ENCODE data around the gene DDX3X. TPM values are rescaled to one million over a fixed set of nuclear protein-coding genes. Genes with fewer than 3 reads are reported as not detected.

The DDX3X gene
- total and polyA plus RNA-seq, 2 of the 13 experiments (the other 11 are each of a cell fraction or from before 2014, with no cell fraction given): 53.5 to 239 TPM

DNA sequence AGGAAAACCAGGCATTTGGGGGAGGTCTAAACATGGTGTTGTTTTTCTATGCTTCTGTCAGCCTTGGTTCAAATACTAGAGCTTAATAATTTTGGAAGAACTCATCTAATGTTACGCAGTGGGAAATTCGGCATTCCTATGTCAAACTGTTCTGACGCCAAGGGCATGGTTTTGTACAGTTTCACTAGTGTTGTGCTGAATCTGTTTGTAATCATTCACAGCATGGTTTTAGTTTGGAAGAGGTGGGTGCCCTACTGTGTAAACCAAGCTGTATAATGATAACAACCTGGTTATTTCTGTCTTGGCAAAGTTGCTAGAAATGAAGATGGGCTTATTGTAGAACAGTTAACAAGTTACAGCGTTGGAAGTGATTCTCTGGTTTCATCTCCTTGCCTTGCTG, 5.2 kb downstream of the DDX3X start:
- BruUV-seq (replicated peaks): no TSS peak
- Histone ChIP-seq H3K4me3 (replicated peaks in 1 of 3; ENCODE audit: insufficient read depth in 1 of 3, low read depth in 2 of 3, low read length in 3 of 3) (no peak overlapping the region), H3K27ac (ENCODE audit: extremely low read length, insufficient read depth, low read length) (no peak overlapping the region), H3K27me3 (ENCODE audit: control insufficient read depth in 1 of 2, insufficient read depth in 2 of 2, low read length in 2 of 2) (no peaks in the 10 kb centered on the region; a peak in 1 of 5 replicates), H3K36me3 (replicated peaks in 1 of 2; ENCODE audit: control insufficient read depth in 1 of 2, insufficient read depth in 2 of 2, low read length in 2 of 2) (peaks cover 6 to 36% of the 10 kb centered on the region in 2 experiments; a peak in 3 of 5 replicates), H4K20me1 (ENCODE audit: insufficient read depth, low read length) (peaks cover 73% of the 10 kb centered on the region), H3K4me1 (ENCODE audit: insufficient read depth, low read length) (peaks cover 18% of the 10 kb centered on the region), H3K79me2 (ENCODE audit: insufficient read depth, low read length) (peaks cover 73% of the 10 kb centered on the region), H3K9ac (ENCODE audit: insufficient read depth, low read depth, low read length) (no peak overlapping the region), H2AFZ (ENCODE audit: low read length) (no peak overlapping the region), H3K9me3 (ENCODE audit: low read length) (no peaks in the 10 kb centered on the region), H3K4me2 (ENCODE audit: low read depth, low read length) (0 out of 2 replicates have a peak overlapping the region, but pooled peaks have one; percentile 12)
- ChIA-PET CTCF (ENCODE audit: low intra/inter-chr PET ratio, low total read pairs) (no interaction called here), POLR2A (no interaction called here)
- TF ChIP-seq GMEB1 (CRISPR knock-in tag; IDR thresholded peaks at IDR 0.05; ENCODE audit: borderline replicate concordance): no peak
- no peak for TF ChIP-seq ZNF205 (CRISPR knock-in tag; IDR thresholded peaks at IDR 0.05)
- TF ChIP-seq ZNF577 (CRISPR knock-in tag; IDR thresholded peaks at IDR 0.05; ENCODE audit: borderline replicate concordance, low read depth): no peak
- no peak for TF ChIP-seq CHCHD3 (CRISPR knock-in tag; IDR thresholded peaks at IDR 0.05)
- TF ChIP-seq U2AF1 (optimal IDR thresholded peaks at IDR 0.05; ENCODE audit: low read depth, low read length): no peak
- TF ChIP-seq ZNF256 (CRISPR knock-in tag; conservative IDR thresholded peaks at IDR 0.05): no peak
- TF ChIP-seq NFIC (IDR thresholded peaks at IDR 0.05; ENCODE audit: low read length): no peak
- TF ChIP-seq SRSF9 (IDR thresholded peaks at IDR 0.05; ENCODE audit: borderline replicate concordance, insufficient read depth, low read depth, low read length, poor library complexity, severe bottlenecking): no peak
- no peak for TF ChIP-seq NFIB (CRISPR knock-in tag; IDR thresholded peaks at IDR 0.05; ENCODE audit: borderline replicate concordance)
- TF ChIP-seq, protein P1, sequence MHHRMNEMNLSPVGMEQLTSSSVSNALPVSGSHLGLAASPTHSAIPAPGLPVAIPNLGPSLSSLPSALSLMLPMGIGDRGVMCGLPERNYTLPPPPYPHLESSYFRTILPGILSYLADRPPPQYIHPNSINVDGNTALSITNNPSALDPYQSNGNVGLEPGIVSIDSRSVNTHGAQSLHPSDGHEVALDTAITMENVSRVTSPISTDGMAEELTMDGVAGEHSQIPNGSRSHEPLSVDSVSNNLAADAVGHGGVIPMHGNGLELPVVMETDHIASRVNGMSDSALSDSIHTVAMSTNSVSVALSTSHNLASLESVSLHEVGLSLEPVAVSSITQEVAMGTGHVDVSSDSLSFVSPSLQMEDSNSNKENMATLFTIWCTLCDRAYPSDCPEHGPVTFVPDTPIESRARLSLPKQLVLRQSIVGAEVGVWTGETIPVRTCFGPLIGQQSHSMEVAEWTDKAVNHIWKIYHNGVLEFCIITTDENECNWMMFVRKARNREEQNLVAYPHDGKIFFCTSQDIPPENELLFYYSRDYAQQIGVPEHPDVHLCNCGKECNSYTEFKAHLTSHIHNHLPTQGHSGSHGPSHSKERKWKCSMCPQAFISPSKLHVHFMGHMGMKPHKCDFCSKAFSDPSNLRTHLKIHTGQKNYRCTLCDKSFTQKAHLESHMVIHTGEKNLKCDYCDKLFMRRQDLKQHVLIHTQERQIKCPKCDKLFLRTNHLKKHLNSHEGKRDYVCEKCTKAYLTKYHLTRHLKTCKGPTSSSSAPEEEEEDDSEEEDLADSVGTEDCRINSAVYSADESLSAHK (CRISPR knock-in tag; IDR thresholded peaks at IDR 0.05; ENCODE audit: borderline replicate concordance): no peak
- no peak for TF ChIP-seq MBD4 (IDR thresholded peaks at IDR 0.05; ENCODE audit: borderline replicate concordance, low read length)
- TF ChIP-seq DR1 (CRISPR knock-in tag; IDR thresholded peaks at IDR 0.05): no peak
- no peak for TF ChIP-seq ZNF543 (CRISPR knock-in tag; IDR thresholded peaks at IDR 0.05)
- in situ Hi-C loops (cut with HindIII; ENCODE audit: extremely low pct_ligation_motif_present, low pct_unique_long_range_greater_than_20kb): no loop called here
- DNase-seq (ENCODE audit: low spot score): no peak
- 73% methylated on average over 4 of the region's 4 CpGs for WGBS (ENCODE audit: low lambda C conversion rate)
- ATAC-seq: no peak
- intact Hi-C loops (cut with micrococcal nuclease; ENCODE audit: unreplicated experiment): loop anchor here (10.0 kb wide), 1 partner anchor 64 kb away; no protein-coding TSS in a partner anchor
- FAIRE-seq: no peak

All from HepG2 (cell line).